SK-N-SH treated with all-trans-retinoic acid at 6 μM for 48 hours (cell line): ENCODE results near the gene CEP63.

ENCODE experiments used
- ATAC-seq: fragments of 200-7000 bp; cut with Tn5 transposase; 3 replicates; pipeline ENCODE4 v1.9.1; 2020; ENCODE audit warnings: mild to moderate bottlenecking, moderate library complexity
- ARNTL ChIP-seq: fragments of 450-650 bp; formaldehyde crosslinking; IDR thresholded peaks from 2 replicates; pipeline ENCODE4 v1.5.0; 2020; ENCODE audit warnings: low read depth, mild to moderate bottlenecking, moderate library complexity, borderline replicate concordance
- BACH2 ChIP-seq: fragments of 250-450 bp; sonication (Bioruptor Pico); IDR thresholded peaks from 2 replicates; pipeline ENCODE4 v1.9.0; 2021; ENCODE audit warnings: mild to moderate bottlenecking, borderline replicate concordance
- CSDC2 ChIP-seq: fragments of 250-450 bp; sonication (Bioruptor Pico); IDR thresholded peaks from 2 replicates; pipeline ENCODE4 v1.5.0; 2020; ENCODE audit warnings: mild to moderate bottlenecking, moderate library complexity
- ISL1 ChIP-seq: fragments of 250-450 bp; sonication (Bioruptor Pico); IDR thresholded peaks from 2 replicates; pipeline ENCODE4 v2.1.2; 2022; ENCODE audit warnings: mild to moderate bottlenecking, moderate library complexity
- OSR1 ChIP-seq: fragments of 250-450 bp; sonication (Bioruptor Pico); IDR thresholded peaks from 2 replicates; pipeline ENCODE4 v1.8.0; 2022; ENCODE audit warnings: moderate library complexity, mild to moderate bottlenecking, inconsistent platforms
- RARB ChIP-seq: fragments of 250-450 bp; sonication (Bioruptor Pico); IDR thresholded peaks from 2 replicates; pipeline ENCODE4 v1.8.0; 2021; ENCODE audit warnings: mild to moderate bottlenecking, moderate library complexity
- SNAI2 ChIP-seq: fragments of 250-450 bp; sonication (Bioruptor Pico); IDR thresholded peaks from 2 replicates; pipeline ENCODE4 v1.5.0; 2020; ENCODE audit warnings: mild to moderate bottlenecking, moderate library complexity
- TCF4 ChIP-seq: fragments of 250-450 bp; sonication (Bioruptor Pico); IDR thresholded peaks from 2 replicates; pipeline ENCODE4 v1.8.0; 2021; ENCODE audit warnings: mild to moderate bottlenecking, moderate library complexity, borderline replicate concordance
- ZFP3 ChIP-seq: fragments of 250-450 bp; sonication (Bioruptor Pico); IDR thresholded peaks from 2 replicates; pipeline ENCODE4 v1.5.0; 2020; ENCODE audit warnings: mild to moderate bottlenecking, moderate library complexity
- ZNF565 ChIP-seq: fragments of 450-650 bp; formaldehyde crosslinking; conservative IDR thresholded peaks from 2 replicates; pipeline ENCODE4 v1.5.0; 2020; ENCODE audit warnings: low read depth, mild to moderate bottlenecking, moderate library complexity
- ZNF70 ChIP-seq: fragments of 450-650 bp; formaldehyde crosslinking; IDR thresholded peaks from 2 replicates; pipeline ENCODE4 v1.5.0; 2020; ENCODE audit warnings: mild to moderate bottlenecking, moderate library complexity
- TF ChIP-seq, protein P1 (sequence below): fragments of 250-450 bp; sonication (Bioruptor Pico); IDR thresholded peaks from 2 replicates; pipeline ENCODE4 v1.8.0; 2020; ENCODE audit warnings: mild to moderate bottlenecking, moderate library complexity, borderline replicate concordance
- TF ChIP-seq, protein P2 (sequence below): fragments of 250-450 bp; sonication (Bioruptor Pico); IDR thresholded peaks from 2 replicates; pipeline ENCODE4 v1.5.1; 2020; ENCODE audit warnings: low read depth, mild to moderate bottlenecking, moderate library complexity
- TF ChIP-seq, protein P3 (sequence below): fragments of 250-450 bp; sonication (Bioruptor Pico); IDR thresholded peaks from 2 replicates; pipeline ENCODE4 v1.5.1; 2021; ENCODE audit warnings: mild to moderate bottlenecking, moderate library complexity
- TF ChIP-seq, protein P4 (sequence below): fragments of 250-450 bp; sonication (Bioruptor Pico); IDR thresholded peaks from 2 replicates; pipeline ENCODE4 v1.5.0; 2020; ENCODE audit warnings: mild to moderate bottlenecking, moderate library complexity

CEP63 gene

GRCh38 chr3:134457376-134458074 is 28.3 kb upstream of the CEP63 start:
- ATAC-seq, result no peak
- peak; percentile 46; the same call in 1 of the 2 replicates for TF ChIP-seq ISL1 (CRISPR knock-in tag)
- TF ChIP-seq, protein P1, sequence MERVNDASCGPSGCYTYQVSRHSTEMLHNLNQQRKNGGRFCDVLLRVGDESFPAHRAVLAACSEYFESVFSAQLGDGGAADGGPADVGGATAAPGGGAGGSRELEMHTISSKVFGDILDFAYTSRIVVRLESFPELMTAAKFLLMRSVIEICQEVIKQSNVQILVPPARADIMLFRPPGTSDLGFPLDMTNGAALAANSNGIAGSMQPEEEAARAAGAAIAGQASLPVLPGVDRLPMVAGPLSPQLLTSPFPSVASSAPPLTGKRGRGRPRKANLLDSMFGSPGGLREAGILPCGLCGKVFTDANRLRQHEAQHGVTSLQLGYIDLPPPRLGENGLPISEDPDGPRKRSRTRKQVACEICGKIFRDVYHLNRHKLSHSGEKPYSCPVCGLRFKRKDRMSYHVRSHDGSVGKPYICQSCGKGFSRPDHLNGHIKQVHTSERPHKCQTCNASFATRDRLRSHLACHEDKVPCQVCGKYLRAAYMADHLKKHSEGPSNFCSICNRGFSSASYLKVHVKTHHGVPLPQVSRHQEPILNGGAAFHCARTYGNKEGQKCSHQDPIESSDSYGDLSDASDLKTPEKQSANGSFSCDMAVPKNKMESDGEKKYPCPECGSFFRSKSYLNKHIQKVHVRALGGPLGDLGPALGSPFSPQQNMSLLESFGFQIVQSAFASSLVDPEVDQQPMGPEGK (CRISPR knock-in tag), result no peak
- TF ChIP-seq, all 23 proteins: peak for 1

GRCh38 chr3:134458406-134458945 is 27.4 kb upstream of the CEP63 start:
- no peak for ATAC-seq
- TF ChIP-seq, protein P2, sequence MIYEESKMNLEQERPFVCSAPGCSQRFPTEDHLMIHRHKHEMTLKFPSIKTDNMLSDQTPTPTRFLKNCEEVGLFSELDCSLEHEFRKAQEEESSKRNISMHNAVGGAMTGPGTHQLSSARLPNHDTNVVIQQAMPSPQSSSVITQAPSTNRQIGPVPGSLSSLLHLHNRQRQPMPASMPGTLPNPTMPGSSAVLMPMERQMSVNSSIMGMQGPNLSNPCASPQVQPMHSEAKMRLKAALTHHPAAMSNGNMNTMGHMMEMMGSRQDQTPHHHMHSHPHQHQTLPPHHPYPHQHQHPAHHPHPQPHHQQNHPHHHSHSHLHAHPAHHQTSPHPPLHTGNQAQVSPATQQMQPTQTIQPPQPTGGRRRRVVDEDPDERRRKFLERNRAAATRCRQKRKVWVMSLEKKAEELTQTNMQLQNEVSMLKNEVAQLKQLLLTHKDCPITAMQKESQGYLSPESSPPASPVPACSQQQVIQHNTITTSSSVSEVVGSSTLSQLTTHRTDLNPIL (CRISPR knock-in tag), result no peak

DNA sequence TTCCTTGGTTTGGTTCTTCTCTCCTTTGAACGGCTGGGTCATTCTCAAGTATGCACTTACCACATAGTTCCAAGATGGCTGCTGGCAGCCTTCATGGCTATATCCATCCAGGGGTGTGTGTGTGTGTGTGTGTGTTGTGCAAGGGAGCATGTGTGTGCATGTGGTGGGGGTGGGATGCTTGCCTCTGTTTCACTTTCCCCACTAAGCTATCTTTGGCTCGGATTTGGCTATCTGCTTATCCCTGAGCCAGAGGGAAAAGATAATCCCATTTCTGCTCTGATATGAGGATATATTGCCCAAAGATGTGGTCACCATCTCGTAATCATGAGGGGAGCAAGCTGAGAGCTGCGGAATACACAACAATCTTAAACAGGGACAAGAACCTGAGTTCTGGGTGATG is 26.3 kb upstream of the CEP63 start:
- no peak for TF ChIP-seq BACH2 (CRISPR knock-in tag)
- TF ChIP-seq, protein P3, sequence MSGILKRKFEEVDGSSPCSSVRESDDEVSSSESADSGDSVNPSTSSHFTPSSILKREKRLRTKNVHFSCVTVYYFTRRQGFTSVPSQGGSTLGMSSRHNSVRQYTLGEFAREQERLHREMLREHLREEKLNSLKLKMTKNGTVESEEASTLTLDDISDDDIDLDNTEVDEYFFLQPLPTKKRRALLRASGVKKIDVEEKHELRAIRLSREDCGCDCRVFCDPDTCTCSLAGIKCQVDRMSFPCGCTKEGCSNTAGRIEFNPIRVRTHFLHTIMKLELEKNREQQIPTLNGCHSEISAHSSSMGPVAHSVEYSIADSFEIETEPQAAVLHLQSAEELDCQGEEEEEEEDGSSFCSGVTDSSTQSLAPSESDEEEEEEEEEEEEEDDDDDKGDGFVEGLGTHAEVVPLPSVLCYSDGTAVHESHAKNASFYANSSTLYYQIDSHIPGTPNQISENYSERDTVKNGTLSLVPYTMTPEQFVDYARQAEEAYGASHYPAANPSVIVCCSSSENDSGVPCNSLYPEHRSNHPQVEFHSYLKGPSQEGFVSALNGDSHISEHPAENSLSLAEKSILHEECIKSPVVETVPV, result no peak
- TF ChIP-seq, protein P4, sequence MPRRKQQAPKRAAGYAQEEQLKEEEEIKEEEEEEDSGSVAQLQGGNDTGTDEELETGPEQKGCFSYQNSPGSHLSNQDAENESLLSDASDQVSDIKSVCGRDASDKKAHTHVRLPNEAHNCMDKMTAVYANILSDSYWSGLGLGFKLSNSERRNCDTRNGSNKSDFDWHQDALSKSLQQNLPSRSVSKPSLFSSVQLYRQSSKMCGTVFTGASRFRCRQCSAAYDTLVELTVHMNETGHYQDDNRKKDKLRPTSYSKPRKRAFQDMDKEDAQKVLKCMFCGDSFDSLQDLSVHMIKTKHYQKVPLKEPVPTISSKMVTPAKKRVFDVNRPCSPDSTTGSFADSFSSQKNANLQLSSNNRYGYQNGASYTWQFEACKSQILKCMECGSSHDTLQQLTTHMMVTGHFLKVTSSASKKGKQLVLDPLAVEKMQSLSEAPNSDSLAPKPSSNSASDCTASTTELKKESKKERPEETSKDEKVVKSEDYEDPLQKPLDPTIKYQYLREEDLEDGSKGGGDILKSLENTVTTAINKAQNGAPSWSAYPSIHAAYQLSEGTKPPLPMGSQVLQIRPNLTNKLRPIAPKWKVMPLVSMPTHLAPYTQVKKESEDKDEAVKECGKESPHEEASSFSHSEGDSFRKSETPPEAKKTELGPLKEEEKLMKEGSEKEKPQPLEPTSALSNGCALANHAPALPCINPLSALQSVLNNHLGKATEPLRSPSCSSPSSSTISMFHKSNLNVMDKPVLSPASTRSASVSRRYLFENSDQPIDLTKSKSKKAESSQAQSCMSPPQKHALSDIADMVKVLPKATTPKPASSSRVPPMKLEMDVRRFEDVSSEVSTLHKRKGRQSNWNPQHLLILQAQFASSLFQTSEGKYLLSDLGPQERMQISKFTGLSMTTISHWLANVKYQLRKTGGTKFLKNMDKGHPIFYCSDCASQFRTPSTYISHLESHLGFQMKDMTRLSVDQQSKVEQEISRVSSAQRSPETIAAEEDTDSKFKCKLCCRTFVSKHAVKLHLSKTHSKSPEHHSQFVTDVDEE (CRISPR knock-in tag), result no peak
- no peak for TF ChIP-seq CSDC2 (CRISPR knock-in tag)

GRCh38 chr3:134460965-134461364 is 24.9 kb upstream of the CEP63 start:
- peak; percentile 42 for ATAC-seq
- TF ChIP-seq CSDC2 (CRISPR knock-in tag) (no peak), ZNF565 (CRISPR knock-in tag) (no peak), RARB (CRISPR knock-in tag) (no peak), OSR1 (CRISPR knock-in tag) (no peak), ARNTL (CRISPR knock-in tag) (no peak), SNAI2 (CRISPR knock-in tag) (no peak), ZFP3 (CRISPR knock-in tag) (no peak), ZNF70 (no peak), TCF4 (CRISPR knock-in tag) (no peak)
- TF ChIP-seq, protein P1 (CRISPR knock-in tag), result no peak
- TF ChIP-seq, protein P4 (CRISPR knock-in tag), result no peak

More for the DNA sequence above, 26.3 kb upstream of the CEP63 start:
- ATAC-seq, result no peak
